Activated naive CD4-positive, alpha-beta T cell treated with anti-CD3 and anti-CD28 coated beads, Interleukin-2, amount 50 U/mL, for 72 hours (primary cell): ENCODE data around the gene LRCH1. TPM values are rescaled to one million over a fixed set of nuclear protein-coding genes. Genes with fewer than 3 reads are reported as not detected.
A peak's percentile ranks its signal among the peaks of the same experiment; 100 is the strongest.

Experiments
- ATAC-seq, 2 donors: fragments of 150-1000 bp; cut with Tn5 transposase; 2 replicates each; pipeline ENCODE4 v1.10.0; 2021; ENCODE audit warnings: mild to moderate bottlenecking in 2 of 2, moderate library complexity in 2 of 2
- DNase-seq, 2 donors: peaks; one replicate each; pipeline ENCODE4 v3.0.0; 2021 to 2022; ENCODE audit warnings: low spot score in 2 of 2
- H3K27ac Mint-ChIP-seq, 2 donors: one replicate each; pipeline ENCODE4 v1.8.0; 2022; ENCODE audit warnings: mild to moderate bottlenecking in 2 of 2, mixed read lengths in 2 of 2
- H3K36me3 Mint-ChIP-seq, 2 donors: one replicate each; pipeline ENCODE4 v1.8.0; 2022; ENCODE audit warnings: mixed read lengths in 2 of 2
- H3K9me3 Mint-ChIP-seq, 2 donors: one replicate each; pipeline ENCODE4 v1.8.0; 2022; ENCODE audit warnings: mixed read lengths in 2 of 2
- total RNA-seq, 2 donors: library from RNA; stranded (reverse); gene quantifications; one replicate each; pipeline ENCODE4 v1.2.3, GENCODE V29; 2022

The LRCH1 gene
- total RNA-seq, 2 donors from 2014 or later = 17.5 to 21.5 TPM

GRCh38 chr13:46571909-46572595 lies 19.1 kb downstream of the LRCH1 start:
- Mint-ChIP-seq H3K9me3 (no peaks in the 10 kb centered on the region), H3K36me3 (no peaks in the 10 kb centered on the region), H3K27ac (no peak overlapping the region)
- ATAC-seq (peak in 1 of 2 donors; percentile 23), DNase-seq (no peak)

GRCh38 chr13:46572752-46573431 lies 19.9 kb downstream of the LRCH1 start:
- H3K9me3 Mint-ChIP-seq = no peaks in the 10 kb centered on the region
- ATAC-seq (no peak), DNase-seq (no peak)
- no peak overlapping the region for H3K27ac Mint-ChIP-seq
- no peaks in the 10 kb centered on the region for H3K36me3 Mint-ChIP-seq

DNA sequence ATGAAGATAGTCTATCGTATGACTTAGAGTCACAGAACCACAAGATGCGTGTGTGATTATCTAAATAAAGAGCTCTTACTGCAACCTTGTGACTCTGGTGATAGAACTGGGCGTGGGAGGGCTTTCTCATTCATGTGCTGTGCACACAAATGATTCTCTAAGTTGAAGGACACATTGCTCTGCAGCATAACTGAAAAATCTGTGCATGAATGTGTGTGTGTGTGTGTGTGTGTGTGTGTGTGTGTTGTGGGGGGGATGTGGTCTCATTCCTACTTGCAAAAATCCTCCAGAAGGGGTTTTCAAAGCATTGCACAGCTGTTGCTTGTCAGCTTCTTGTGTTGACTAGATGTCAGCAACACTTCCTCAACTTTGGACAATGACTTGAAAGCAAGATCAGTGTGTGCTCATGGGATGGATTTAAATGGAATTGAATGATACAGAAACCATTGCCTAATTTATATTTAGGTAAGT lies 22.4 kb downstream of the LRCH1 start:
- DNase-seq = no peak
- ATAC-seq = peak in 1 of 2 donors; percentile 23
- no peaks in the 10 kb centered on the region for H3K9me3 Mint-ChIP-seq
- H3K36me3 Mint-ChIP-seq = no peaks in the 10 kb centered on the region
- H3K27ac Mint-ChIP-seq = no peak overlapping the region

GRCh38 chr13:46575818-46576221 lies 22.9 kb downstream of the LRCH1 start:
- no peak overlapping the region for H3K27ac Mint-ChIP-seq
- no peak for ATAC-seq
- no peak for DNase-seq
- no peaks in the 10 kb centered on the region for H3K9me3 Mint-ChIP-seq
- H3K36me3 Mint-ChIP-seq = no peaks in the 10 kb centered on the region

DNA sequence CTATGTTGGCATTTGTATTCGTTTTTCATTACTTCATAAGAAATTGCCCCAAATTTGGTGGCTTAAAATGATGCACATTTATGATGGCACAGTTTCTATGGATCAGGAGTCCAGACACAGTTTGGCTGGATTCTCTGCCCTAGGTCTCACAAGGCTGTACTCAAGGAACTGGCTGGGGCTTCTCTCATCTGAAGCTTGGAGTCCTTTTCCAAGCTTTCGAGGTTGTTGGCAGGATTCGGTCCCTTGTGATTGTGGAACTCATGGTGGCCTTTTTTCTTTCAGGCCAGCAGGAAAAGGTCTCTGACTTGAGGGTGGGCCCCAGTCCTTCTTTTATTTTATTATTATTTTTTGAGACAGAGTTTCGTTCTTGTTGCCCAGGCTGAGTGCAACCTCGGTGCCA lies 23.8 kb downstream of the LRCH1 start:
- Mint-ChIP-seq H3K9me3 (no peaks in the 10 kb centered on the region), H3K36me3 (peaks cover 0 to 5% of the 10 kb centered on the region in 2 donors), H3K27ac (no peak overlapping the region)
- DNase-seq (no peak), ATAC-seq (no peak)

GRCh38 chr13:46577696-46578589 lies 25.0 kb downstream of the LRCH1 start:
- H3K36me3 Mint-ChIP-seq = peaks cover 0 to 5% of the 10 kb centered on the region in 2 donors
- H3K27ac Mint-ChIP-seq = no peak overlapping the region
- ATAC-seq (peak in 1 of 2 donors; percentile 27), DNase-seq (no peak)
- H3K9me3 Mint-ChIP-seq = no peaks in the 10 kb centered on the region

- DNase-seq = no peak
- Mint-ChIP-seq H3K9me3 (no peaks in the 10 kb centered on the region), H3K36me3 (peaks cover 0 to 5% of the 10 kb centered on the region in 2 donors), H3K27ac (no peak overlapping the region)
- ATAC-seq = peak; percentile 56 to 76
Observed at GRCh38 chr13:46578590-46578975, 25.6 kb downstream of the LRCH1 start.

- H3K27ac Mint-ChIP-seq = no peak overlapping the region
- peak; percentile 27 to 50 for ATAC-seq
- H3K9me3 Mint-ChIP-seq = no peaks in the 10 kb centered on the region
- DNase-seq = no peak
- H3K36me3 Mint-ChIP-seq = peaks cover 0 to 5% of the 10 kb centered on the region in 2 donors
Observed at GRCh38 chr13:46580362-46580839, 27.4 kb downstream of the LRCH1 start.

DNA sequence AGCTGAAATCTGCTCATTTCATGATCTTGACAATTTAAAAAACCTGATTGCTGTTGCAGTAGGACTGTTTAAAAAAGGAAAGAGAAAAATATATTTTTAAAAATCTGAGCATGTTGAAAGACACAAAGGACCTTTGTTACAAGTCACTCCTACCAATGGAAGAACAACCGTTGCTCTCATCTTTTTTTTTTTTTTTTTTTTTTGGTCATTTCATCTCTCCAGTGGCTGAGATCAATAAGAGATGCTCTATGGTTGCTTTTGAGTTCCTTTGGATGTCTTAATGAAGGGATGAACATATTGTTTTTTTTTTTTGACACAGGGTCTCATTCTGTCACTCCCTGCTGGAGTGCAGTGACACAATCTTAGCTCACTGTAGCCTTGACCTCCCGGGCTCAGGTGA lies 29.2 kb downstream of the LRCH1 start:
- ATAC-seq (no peak), DNase-seq (no peak)
- Mint-ChIP-seq H3K36me3 (peaks cover 0 to 5% of the 10 kb centered on the region in 2 donors), H3K27ac (no peak overlapping the region), H3K9me3 (no peaks in the 10 kb centered on the region)

DNA sequence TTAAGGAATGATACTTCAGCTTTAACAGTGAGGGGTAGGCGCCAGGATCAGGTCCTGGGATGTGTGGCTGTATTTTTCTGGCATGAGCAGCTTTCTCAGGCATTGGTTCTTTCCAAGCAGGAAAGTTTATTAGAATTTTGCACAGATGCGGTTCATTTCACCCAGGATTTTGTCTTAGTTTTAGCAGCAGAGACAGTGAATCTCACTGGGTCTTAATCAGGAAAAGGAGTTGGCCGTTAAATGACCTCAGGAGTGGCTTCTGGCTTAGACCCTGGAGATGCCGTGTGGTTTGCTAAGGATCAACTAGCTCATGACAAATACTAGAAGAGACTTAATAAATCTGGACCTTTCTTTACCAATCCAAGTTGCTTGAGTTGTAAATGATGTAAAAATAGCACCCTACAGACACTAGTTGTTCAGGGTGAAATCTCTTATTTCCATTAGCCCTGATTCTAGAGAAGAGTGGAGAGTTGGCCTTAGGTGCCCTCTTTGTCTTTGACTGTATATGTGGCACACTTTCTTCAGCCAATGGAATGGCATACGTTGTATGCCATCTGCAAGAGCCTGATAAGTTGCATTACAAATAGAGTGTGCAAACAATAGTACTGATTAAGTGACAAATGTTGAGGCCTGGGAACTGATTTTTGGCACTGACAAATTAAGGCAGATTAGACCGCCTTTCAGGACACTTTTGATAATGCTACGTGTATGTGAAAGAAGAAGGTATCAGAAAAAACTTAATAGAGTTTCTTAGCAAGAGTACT lies 34.0 kb downstream of the LRCH1 start:
- ATAC-seq = no peak

DNA sequence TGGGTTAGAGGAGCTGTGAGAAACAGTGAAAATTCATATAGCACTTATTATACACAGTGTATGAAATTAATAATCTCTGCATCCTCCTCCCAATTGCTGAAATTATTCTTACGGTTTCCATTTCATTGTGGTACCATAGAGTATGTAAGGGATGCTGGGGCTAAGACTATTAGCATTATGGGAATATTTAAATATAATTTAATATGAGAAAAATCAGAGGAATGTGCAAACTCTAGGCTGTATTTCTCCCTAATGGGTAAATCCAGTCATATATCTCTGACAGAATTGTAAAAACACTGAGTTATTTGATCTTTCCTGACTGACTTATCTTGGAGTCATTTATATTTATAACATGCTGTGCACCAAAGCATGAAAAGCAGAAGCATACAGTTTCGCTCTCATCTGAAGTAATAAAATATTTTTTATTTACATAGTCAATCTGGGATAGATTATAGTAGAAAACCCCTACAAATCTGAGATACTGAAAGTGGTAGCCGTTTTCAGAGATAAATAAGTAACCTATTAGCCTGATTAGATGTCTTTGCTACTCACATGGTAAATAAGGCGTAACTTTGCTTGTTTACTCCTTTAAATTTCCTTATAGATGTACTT lies 34.9 kb downstream of the LRCH1 start:
- DNase-seq = no peak
- Mint-ChIP-seq H3K9me3 (no peaks in the 10 kb centered on the region), H3K36me3 (no peaks in the 10 kb centered on the region), H3K27ac (no peak overlapping the region)
- ATAC-seq = no peak

More for the DNA sequence above, 34.0 kb downstream of the LRCH1 start:
- no peak for DNase-seq
- Mint-ChIP-seq H3K36me3 (no peaks in the 10 kb centered on the region), H3K27ac (no peak overlapping the region), H3K9me3 (no peaks in the 10 kb centered on the region)

DNA sequence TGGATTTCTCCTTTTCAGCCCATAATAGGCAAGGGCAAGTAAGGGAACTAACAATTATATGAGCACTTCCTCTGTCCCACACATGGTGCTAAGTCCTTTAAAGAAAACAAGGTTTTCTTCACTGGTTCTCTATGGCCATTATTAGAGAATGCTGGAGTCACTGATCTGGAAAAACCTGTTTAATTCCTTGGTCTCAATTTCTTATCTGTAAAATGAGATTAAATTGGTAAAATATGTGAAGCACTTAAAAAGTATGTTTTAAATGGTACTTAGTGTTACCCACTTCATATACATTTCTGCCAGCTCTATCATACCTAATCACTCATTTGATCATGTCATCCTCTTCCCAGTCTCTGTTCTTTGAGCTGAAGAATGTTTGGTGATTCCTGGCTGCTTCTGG lies 39.4 kb downstream of the LRCH1 start:
- no peak overlapping the region for H3K27ac Mint-ChIP-seq

GRCh38 chr13:46593398-46593797 lies 40.4 kb downstream of the LRCH1 start:
- peak in 1 of 2 donors; percentile 59 for DNase-seq
- H3K36me3 Mint-ChIP-seq = peaks cover 0 to 14% of the 10 kb centered on the region in 2 donors
- peak; percentile 97 to 98 for ATAC-seq
- no peaks in the 10 kb centered on the region for H3K9me3 Mint-ChIP-seq
- H3K27ac Mint-ChIP-seq = peak overlapping the region in 1 of 2 donors; percentile 40

More for the DNA sequence above, 39.4 kb downstream of the LRCH1 start:
- no peak for ATAC-seq
- Mint-ChIP-seq H3K36me3 (peaks cover 0 to 14% of the 10 kb centered on the region in 2 donors), H3K9me3 (no peaks in the 10 kb centered on the region)
- DNase-seq = no peak

DNA sequence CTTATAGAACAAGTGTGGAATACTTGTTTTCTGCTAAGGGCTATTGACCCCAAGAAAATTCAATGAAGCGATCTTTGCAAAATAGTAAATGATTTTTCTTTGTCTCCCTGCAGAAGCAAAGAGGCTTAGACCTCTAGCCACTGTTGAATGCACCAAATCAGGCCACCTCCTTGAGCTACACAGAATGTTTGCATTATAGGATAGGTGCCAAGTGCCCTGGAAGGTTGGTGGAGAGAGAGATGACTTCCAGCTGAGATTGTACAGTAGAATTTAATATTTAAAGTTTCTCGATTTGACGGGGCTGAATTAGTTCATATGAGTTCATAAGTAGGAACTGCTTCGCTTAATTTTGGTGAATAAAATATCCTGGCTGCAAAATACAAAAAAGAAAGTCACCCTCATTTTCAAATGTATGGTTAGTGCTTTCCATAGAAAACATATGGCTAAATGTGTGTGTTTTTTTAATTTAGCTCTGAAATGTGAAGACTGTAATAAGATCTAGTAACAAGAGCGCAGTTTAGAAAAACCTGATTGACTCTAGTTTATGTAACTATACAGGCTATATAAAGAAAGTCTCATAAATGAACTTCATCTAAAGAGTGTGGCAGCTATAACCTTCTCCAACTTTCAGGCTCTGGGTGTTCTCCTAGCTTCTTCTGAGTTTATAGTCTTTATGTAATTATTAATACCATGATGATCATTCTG lies 41.6 kb downstream of the LRCH1 start:
- Mint-ChIP-seq H3K36me3 (peaks cover 4 to 20% of the 10 kb centered on the region in 2 donors), H3K27ac (no peak overlapping the region), H3K9me3 (no peaks in the 10 kb centered on the region)
- no peak for DNase-seq
- ATAC-seq = no peak

DNA sequence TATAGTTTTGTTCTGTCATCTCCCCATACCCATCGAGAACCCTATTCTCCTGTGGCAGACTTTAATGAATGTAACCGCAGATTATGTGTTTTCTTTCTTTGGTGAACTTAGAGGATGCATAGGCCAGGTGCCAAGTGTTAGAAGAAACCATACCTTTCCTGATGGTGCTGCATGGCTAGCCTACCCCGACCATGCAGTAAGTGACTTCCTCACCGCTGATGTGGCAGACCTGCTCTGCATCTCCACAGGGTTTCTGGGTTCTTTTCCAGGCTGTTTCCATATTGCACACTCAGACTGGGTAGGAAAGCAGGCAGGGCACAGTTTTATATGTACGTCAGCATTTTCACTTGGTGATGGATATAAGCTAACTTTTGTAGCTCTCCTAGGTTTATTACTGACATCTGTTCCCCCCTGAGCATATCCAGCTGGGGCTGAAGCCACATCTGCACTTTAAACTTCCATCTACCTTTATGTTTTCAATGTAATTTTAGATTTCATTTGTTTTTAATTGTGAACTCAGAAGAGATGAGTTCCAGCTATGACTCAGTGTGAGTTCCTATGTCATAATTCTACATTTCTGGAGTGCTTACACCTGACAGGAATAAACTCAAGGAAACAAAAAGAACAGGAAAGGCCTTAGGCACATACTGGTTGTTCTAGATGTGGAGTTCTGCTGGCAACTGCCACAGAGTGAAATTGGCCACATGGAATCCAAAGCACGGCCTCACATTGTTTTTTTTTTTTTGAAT lies 42.3 kb downstream of the LRCH1 start:
- H3K9me3 Mint-ChIP-seq = no peaks in the 10 kb centered on the region
- ATAC-seq (no peak), DNase-seq (no peak)
- H3K36me3 Mint-ChIP-seq = peaks cover 4 to 20% of the 10 kb centered on the region in 2 donors
- no peak overlapping the region for H3K27ac Mint-ChIP-seq
